Mucosa of descending colon (tissue), 3 donors: ENCODE measurements around the gene DLD. TPM values are rescaled to one million over a fixed set of nuclear protein-coding genes. Genes with fewer than 3 reads are reported as not detected.

Experiments used
- ATAC-seq: fragments of 200-7000 bp; cut with Tn5 transposase; one replicate; pipeline ENCODE4 v1.9.1; 2020; ENCODE audit warnings: mild to moderate bottlenecking, moderate library complexity
- DNase-seq, 3 donors: peaks; one replicate each; pipeline ENCODE4 v3.0.0-alpha.2; 2020
- H3K36me3 ChIP-seq: fragments of 200-600 bp; one replicate; pipeline ENCODE4 v1.8.0; 2021; ENCODE audit warnings: low read depth, mild to moderate bottlenecking
- H3K4me1 ChIP-seq: fragments of 200-600 bp; one replicate; pipeline ENCODE4 v1.8.0; 2021; ENCODE audit warnings: low read depth, mild to moderate bottlenecking
- H3K4me3 ChIP-seq: fragments of 200-600 bp; one replicate; pipeline ENCODE4 v1.8.0; 2021; ENCODE audit warnings: mild to moderate bottlenecking
- H3K9me3 ChIP-seq: fragments of 200-600 bp; one replicate; pipeline ENCODE4 v1.8.0; 2021; ENCODE audit warnings: mild to moderate bottlenecking
- CTCF ChIP-seq: fragments of 200-600 bp; IDR thresholded peaks from one replicate; pipeline ENCODE4 v1.8.0; 2022; ENCODE audit warnings: antibody characterized with exemption, mild to moderate bottlenecking
- intact Hi-C, 2 donors: fragments of 100-400 bp; cut with DNase I in 1 of 2; cut with micrococcal nuclease in 1 of 2; formaldehyde crosslinking; loops; one replicate each; pipeline versions ENCODE4 v1.11.0 to v1.11.1; 2022; cut with DNase I, micrococcal nuclease
- total RNA-seq, 3 donors: library from RNA; stranded (reverse); fragmentation: NEBNext Ultra II Directional in 2 of 3; extraction: Animal tissue kit (Norgen Biotek cat#: 25700) in 2 of 3; gene quantifications; one replicate each; pipeline versions ENCODE4 v1.2.1 to v1.2.4, GENCODE V29; 2021 to 2023
- donor health status: DM: no; HTN: no; CAD: no; lungs with moderate emphysema.
- donor health status: DM: no; HTN: no; CAD: no.
- donor health status: DM: no; HTN: yes; CAD: no.

The DLD gene
- total RNA-seq, 3 donors from 2014 or later = 108 to 150 (median 113) TPM

GRCh38 chr7:107857541-107857912 is 33.5 kb upstream of the DLD start:
- no peak for TF ChIP-seq CTCF
- DNase-seq (no peak), ATAC-seq (peak; percentile 3)
- no peaks in the 10 kb centered on the region for H3K9me3 ChIP-seq
- peaks cover 26% of the 10 kb centered on the region for H3K4me1 ChIP-seq
- no peaks in the 10 kb centered on the region for H3K36me3 ChIP-seq
- H3K4me3 ChIP-seq = no peak overlapping the region
- intact Hi-C loops = no loop called here

- peaks cover 26% of the 10 kb centered on the region for H3K4me1 ChIP-seq
- H3K4me3 ChIP-seq = no peak overlapping the region
- H3K36me3 ChIP-seq = no peaks in the 10 kb centered on the region
- no peak for TF ChIP-seq CTCF
- no peak for ATAC-seq
- intact Hi-C loops = no loop called here
- no peak for DNase-seq
- H3K9me3 ChIP-seq = no peaks in the 10 kb centered on the region
These were observed 32.7 kb upstream of the DLD start for GRCh38 chr7:107858280-107858679.

- no peak for TF ChIP-seq CTCF
- H3K9me3 ChIP-seq = no peaks in the 10 kb centered on the region
- H3K36me3 ChIP-seq = no peaks in the 10 kb centered on the region
- ATAC-seq (peak; percentile 82), DNase-seq (peak in 1 of 3 donors; percentile 77)
- no peak overlapping the region for H3K4me3 ChIP-seq
- intact Hi-C loops = no loop called here
- H3K4me1 ChIP-seq = peaks cover 26% of the 10 kb centered on the region
These were observed 30.6 kb upstream of the DLD start for GRCh38 chr7:107860279-107860961.

- DNase-seq (peak in 1 of 3 donors; percentile 68), ATAC-seq (peak; percentile 71)
- Histone ChIP-seq H3K4me1 (peaks cover 26% of the 10 kb centered on the region), H3K36me3 (no peaks in the 10 kb centered on the region), H3K4me3 (no peak overlapping the region), H3K9me3 (no peaks in the 10 kb centered on the region)
- intact Hi-C loops = no loop called here
- TF ChIP-seq CTCF = no peak
These were observed 29.9 kb upstream of the DLD start for GRCh38 chr7:107860981-107861652.

GRCh38 chr7:107865956-107866775 is 24.8 kb upstream of the DLD start:
- Histone ChIP-seq H3K4me1 (no peaks in the 10 kb centered on the region), H3K4me3 (no peak overlapping the region), H3K36me3 (no peaks in the 10 kb centered on the region), H3K9me3 (no peaks in the 10 kb centered on the region)
- ATAC-seq = no peak
- no peak for TF ChIP-seq CTCF
- DNase-seq = no peak
- intact Hi-C loops = no loop called here
